Astrocyte of the spinal cord (primary cell): ENCODE data around the gene DOCK4.

Experiments used
- DNase-seq: peaks from one replicate; pipeline ENCODE4 v3.0.0; 2011; ENCODE audit warnings: low read depth, low spot score
- H3K4me3 ChIP-seq: 2 replicates; pipeline ENCODE4 v1.5.1; 2011; ENCODE audit warnings: low read depth, mild to moderate bottlenecking, low read length, moderate library complexity
- in situ Hi-C: cut with HindIII; loops from 2 replicates; pipeline ENCODE4 v1.10.0; 2017; ENCODE audit warnings: low sequenced_read_pairs
- TF ChIP-seq, protein P1 (sequence below): IDR thresholded peaks from 2 replicates; pipeline ENCODE4 v1.5.1; 2012; ENCODE audit warnings: low read depth, mild to moderate bottlenecking, low read length, inconsistent platforms

Gene DOCK4

DNA sequence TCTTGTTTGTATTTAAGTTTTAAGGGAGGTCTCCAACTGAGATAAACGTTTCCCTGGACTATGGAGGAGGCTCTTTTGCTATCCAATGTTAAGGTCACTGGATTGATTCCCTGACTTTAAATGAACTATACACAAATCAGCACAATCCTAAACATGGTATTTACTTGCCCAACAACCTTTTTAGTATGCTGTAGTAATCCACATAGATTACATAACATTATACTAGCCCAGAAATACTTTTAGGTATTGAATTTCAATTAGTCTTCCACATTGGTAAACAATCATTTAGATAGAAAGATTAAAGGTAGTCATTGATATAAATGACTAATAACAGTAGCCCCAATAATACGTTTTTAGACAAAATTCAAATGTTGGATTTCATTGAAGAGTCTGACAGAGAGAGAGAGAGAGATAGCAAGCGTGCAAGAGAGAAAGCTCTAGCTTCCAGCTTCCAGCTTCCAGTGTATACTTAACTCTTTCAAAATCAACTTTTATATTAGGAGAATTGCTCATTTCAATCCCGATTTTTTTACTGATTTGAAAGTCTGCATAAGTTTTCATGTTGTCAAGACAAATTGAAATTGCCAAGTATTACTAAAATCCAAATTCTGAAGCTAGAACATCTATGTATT is 155.8 kb downstream of the DOCK4 start:
- TF ChIP-seq, protein P1, sequence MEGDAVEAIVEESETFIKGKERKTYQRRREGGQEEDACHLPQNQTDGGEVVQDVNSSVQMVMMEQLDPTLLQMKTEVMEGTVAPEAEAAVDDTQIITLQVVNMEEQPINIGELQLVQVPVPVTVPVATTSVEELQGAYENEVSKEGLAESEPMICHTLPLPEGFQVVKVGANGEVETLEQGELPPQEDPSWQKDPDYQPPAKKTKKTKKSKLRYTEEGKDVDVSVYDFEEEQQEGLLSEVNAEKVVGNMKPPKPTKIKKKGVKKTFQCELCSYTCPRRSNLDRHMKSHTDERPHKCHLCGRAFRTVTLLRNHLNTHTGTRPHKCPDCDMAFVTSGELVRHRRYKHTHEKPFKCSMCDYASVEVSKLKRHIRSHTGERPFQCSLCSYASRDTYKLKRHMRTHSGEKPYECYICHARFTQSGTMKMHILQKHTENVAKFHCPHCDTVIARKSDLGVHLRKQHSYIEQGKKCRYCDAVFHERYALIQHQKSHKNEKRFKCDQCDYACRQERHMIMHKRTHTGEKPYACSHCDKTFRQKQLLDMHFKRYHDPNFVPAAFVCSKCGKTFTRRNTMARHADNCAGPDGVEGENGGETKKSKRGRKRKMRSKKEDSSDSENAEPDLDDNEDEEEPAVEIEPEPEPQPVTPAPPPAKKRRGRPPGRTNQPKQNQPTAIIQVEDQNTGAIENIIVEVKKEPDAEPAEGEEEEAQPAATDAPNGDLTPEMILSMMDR: no peak
- DNase-seq: no peak
- in situ Hi-C loops: no loop called here
- H3K4me3 ChIP-seq: no peak overlapping the region

DNA sequence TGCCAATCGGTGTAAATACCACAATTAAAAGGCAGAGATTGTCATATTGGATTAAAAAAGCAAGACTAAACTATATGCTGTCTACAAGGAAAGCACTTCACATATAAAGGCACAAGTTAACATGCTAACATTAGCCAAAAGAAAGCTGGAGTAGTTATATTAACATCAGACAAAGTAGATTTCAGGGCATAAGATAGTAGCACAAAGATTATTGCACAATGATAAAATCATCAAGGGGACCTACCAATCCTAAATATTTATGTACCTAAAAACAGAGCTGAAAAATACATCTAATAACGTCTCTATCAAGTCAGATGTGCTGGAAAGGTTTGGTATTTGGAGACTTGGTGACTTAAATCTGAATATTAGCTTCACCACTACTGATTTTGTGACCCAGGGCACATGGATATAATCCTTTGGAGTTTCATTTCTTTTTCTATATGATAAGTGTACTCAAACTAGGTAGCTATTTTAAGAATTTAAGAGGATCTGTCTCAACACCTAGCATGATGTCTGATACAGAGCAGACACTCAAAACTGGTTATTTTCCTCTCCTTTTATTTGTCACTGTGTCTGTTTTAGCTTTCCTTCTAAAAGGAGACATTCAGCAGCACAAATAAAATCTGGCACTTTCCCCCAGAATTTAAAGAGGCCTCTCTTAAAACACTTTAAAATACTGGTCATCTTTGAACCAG is 156.5 kb downstream of the DOCK4 start:
- no peak for DNase-seq
- in situ Hi-C loops: no loop called here
- TF ChIP-seq, protein P1: no peak
- H3K4me3 ChIP-seq: no peak overlapping the region

DNA sequence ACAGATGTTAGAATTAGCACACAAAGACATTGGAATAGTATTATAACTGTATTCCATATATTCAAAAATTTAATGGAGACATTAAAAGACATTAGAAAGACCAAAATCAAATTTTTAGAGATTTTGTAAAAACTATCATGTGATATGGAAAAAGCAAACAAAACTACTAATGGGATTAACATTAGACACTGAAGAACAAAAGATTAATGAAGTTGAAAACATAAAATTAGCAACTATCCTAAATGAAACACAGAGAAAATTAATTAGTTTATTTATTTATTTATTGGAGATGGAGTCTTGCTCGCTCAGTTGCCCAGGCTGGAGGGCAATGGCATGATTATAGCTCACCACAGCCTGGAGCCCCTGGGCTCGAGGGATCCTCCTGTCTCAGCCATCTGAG is 158.8 kb downstream of the DOCK4 start:
- TF ChIP-seq, protein P1: no peak
- no peak overlapping the region for H3K4me3 ChIP-seq
- in situ Hi-C loops: no loop called here
- no peak for DNase-seq

DNA sequence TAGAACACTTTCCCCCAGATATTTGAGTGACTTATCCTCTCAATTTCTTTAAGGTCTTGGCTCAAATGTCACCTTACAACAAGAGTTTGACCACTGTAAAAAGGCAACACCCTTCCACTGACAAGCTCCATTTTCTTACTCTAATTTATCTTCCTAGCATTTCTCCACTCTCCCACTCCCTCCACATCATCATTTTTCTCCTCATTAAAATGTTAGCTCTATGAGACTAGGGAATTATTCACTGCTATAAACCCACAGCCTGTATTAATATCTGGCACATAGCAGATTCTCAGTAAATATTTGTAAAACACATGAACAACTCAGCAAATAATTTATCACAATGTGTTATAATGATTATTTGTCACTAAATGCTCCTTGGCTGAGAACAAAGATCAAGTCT is 161.0 kb downstream of the DOCK4 start:
- TF ChIP-seq, protein P1: no peak
- in situ Hi-C loops: no loop called here
- no peak overlapping the region for H3K4me3 ChIP-seq
- no peak for DNase-seq

DNA sequence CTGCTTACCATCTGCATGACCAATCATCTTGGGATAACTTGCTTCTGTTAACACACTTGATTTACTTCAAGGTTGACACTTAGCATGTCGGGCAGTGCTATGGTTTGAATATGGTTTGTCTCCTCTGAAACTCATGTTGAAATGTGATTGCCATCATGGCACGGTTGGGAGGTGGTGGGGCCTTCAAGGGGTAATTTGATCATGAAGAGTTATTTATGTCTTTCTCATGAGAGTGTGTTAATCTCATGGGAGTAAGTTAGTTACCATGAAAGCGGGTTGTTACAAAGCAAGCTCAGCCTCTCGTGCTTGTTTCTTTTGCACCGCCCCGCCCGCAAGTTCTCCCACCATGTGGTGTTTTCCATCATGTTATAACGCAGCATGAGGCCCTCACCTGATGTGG is 163.6 kb downstream of the DOCK4 start:
- in situ Hi-C loops: no loop called here
- TF ChIP-seq, protein P1: no peak
- no peak for DNase-seq
- no peak overlapping the region for H3K4me3 ChIP-seq

DNA sequence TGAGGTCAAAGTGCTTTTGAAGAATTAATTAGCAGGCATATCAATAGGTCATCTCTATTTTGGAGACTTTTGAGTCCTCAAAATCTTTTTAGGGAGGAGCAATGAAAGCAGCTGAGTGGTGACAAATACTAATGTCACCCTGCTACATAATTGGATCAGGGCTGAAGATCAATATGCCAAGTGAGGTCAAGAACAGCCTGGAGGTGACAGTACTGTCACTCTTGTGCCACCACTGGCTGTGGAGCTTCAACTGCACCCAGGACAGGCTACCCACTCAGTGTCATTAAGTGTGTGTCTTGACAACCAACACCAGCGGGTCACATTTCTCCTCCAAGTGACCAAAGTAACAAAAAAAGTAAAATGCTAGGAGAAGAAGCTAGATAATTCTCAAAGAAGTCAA is 167.8 kb downstream of the DOCK4 start:
- no peak overlapping the region for H3K4me3 ChIP-seq
- DNase-seq: no peak
- in situ Hi-C loops: no loop called here
- TF ChIP-seq, protein P1: no peak
